ENCODE results near the gene GALNT12.

GALNT12 gene

DNA sequence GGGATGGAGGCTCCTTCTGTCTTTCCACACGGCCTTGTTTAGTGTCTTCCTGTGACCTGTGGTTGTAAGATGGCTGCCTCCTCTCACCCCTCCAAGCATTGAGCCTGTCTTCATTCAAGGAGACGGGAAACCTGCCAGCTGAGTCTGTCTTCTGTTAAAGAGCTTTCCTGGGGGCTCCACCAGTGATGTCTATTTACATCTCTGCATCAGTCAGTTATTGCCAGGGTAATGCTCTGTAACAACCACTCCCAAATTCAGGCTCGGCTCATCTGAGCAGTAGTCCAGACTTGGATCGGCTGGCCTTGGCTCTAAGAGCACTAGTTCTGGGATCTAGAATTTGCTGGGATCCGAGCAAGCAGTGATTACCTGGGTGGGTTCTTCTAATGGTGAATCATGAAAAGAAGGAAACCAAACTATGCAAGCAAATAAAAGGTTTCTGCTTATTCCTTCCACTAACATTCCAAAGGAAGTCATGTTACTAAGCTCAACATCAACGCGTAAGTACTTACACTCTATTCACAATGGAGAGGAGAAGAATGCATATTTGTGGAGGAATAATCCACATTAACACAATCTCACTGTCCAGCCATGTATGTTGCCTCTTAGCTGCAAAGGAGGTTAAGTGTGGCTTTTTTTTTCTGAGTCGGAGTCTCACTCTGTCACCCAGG lies 61.7 kb downstream of the GALNT12 start:
- no peak for TF ChIP-seq CTCF (IDR thresholded peaks at IDR 0.05)
- peak; percentile 59 for DNase-seq (ENCODE audit: low spot score)
- no peak overlapping the region for H3K27ac ChIP-seq
- no peak overlapping the region for H3K4me3 ChIP-seq

DNA sequence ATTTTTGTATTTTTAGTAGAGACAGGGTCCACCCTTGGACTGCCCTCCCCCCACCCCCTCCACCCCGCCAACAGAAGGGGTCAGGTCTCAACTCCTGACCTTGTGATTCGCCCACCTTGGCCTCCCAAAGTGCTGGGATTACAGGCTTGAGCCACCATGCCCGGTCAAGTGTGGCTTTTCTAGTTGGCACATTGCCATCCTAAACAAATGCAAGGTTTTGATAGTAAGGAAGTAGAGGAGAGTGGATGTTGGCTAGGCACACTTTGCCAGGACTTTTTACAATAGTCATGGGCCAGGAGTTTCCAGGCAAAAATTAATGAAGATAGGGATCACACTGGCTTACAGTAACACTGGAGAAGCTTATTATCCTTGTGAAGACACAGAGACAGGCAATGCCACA lies 62.4 kb downstream of the GALNT12 start:
- no peak for TF ChIP-seq CTCF (IDR thresholded peaks at IDR 0.05)
- Histone ChIP-seq H3K4me3 (no peak overlapping the region), H3K27ac (peak overlapping the region in 1 of 2 donors; percentile 6)
- peak; percentile 8 for DNase-seq (ENCODE audit: low spot score)

DNA sequence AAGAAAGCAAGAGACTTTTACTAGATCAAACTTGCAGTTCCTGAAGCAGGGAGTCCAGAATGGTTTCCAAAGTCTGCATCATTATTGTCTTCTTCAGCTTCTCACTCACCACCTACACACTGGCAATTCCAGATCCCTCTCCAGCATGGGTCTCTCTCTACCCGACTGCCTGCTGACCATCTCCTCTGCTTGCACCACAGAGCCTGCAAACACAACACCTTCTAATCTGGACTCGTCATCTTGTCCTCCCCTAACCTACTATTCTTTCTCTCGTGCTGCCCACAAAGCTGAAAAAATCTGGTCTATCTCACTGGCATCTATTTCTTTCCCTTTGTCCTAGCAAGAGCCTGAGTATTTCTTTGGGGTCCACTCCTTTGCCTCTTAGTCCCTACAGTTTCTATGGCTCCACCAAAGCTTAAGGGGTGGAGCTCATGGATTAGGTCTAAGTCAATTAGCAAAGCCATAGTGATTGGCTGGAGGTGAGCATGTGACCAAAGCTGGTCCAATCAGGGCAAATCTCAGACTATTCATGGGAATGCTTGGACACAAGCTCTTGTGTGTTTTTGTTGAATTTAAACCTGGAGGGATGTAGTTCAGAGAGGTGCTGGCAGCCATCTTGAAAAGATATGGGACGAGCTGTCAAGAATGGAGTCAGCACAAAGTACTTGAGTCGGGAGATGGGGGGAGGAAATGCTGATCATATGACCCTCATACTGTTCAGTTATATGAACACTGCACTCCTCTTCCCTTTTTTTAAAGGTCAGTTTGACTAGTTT lies 63.5 kb downstream of the GALNT12 start:
- H3K27ac ChIP-seq, result no peak overlapping the region
- peak; percentile 11 for DNase-seq (ENCODE audit: low spot score)
- H3K4me3 ChIP-seq, result no peak overlapping the region
- no peak for TF ChIP-seq CTCF (IDR thresholded peaks at IDR 0.05)

DNA sequence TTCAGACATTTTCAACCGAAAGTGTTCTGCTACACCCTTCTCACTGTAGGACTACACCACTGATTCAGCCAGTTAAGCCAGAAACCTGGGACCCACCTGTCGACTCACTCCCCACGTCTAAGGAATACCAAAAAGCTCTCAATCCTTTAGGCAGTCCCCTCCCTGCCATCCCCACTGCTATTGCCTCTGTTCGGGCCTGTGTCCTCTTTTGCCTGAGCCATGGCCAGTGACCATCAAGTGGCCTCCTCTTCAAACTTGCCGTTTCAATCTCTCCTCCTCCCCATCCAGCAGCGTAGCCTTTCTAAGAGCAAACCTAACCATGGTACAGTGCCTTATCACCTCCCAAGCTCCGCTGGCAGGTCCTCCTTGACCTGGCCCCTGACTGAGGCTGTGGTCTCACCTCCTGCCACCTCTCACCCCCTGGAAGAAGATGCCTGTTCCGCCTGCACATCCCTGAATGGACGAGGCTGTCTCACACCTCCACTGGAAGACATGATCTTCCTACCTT lies 64.1 kb downstream of the GALNT12 start:
- DNase-seq (ENCODE audit: low spot score), result peak; percentile 60
- no peak overlapping the region for H3K4me3 ChIP-seq
- no peak for TF ChIP-seq CTCF (IDR thresholded peaks at IDR 0.05)
- H3K27ac ChIP-seq, result no peak overlapping the region

GRCh38 chr9:98873526-98873925 lies 66.1 kb downstream of the GALNT12 start:
- H3K4me3 ChIP-seq, result no peak overlapping the region
- DNase-seq (ENCODE audit: low spot score), result no peak
- H3K27ac ChIP-seq, result peak overlapping the region; percentile 1 to 30
- no peak for TF ChIP-seq CTCF (IDR thresholded peaks at IDR 0.05)

DNA sequence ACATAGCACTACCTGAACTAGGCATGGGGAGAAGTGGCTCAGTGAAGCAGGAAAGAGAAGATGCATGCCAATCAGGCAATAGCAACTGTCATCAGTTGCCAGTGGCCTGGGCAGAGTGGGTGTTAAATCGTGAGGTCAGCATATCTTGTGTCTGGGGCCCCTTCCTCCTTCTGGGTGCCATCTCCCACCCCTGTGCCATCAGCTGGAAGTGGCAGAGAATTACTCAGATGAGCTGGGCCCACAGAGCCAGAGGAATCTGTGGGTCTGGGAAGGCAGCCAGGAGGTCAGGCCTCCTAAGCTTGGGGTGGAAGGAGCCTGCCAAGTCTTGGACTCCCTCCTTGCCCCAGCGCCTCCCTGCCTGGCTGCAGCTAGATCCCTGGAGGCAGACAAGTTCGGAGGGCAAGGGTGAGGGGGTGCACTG lies 66.5 kb downstream of the GALNT12 start:
- Histone ChIP-seq H3K27ac (peak overlapping the region; percentile 1 to 30), H3K4me3 (no peak overlapping the region)
- TF ChIP-seq CTCF (IDR thresholded peaks at IDR 0.05), result no peak
- DNase-seq (ENCODE audit: low spot score), result no peak

Measured in coronary artery (tissue), 2 donors.